Neural progenitor cell (in vitro differentiated cells): ENCODE results near the gene EYS.

Experiments
- EZH2 ChIP-seq: fragments of 200-600 bp; sonication (generic); IDR thresholded peaks from 2 replicates; pipeline ENCODE4 v1.6.1; 2017; ENCODE audit warnings: antibody characterized with exemption, mild to moderate bottlenecking, moderate library complexity
- TF ChIP-seq, protein P1 (sequence below): fragments of 200-600 bp; sonication (generic); IDR thresholded peaks from 2 replicates; pipeline ENCODE4 v1.5.1; 2017; ENCODE audit warnings: antibody characterized with exemption, mild to moderate bottlenecking

- TF ChIP-seq, protein P1, sequence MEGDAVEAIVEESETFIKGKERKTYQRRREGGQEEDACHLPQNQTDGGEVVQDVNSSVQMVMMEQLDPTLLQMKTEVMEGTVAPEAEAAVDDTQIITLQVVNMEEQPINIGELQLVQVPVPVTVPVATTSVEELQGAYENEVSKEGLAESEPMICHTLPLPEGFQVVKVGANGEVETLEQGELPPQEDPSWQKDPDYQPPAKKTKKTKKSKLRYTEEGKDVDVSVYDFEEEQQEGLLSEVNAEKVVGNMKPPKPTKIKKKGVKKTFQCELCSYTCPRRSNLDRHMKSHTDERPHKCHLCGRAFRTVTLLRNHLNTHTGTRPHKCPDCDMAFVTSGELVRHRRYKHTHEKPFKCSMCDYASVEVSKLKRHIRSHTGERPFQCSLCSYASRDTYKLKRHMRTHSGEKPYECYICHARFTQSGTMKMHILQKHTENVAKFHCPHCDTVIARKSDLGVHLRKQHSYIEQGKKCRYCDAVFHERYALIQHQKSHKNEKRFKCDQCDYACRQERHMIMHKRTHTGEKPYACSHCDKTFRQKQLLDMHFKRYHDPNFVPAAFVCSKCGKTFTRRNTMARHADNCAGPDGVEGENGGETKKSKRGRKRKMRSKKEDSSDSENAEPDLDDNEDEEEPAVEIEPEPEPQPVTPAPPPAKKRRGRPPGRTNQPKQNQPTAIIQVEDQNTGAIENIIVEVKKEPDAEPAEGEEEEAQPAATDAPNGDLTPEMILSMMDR, result no peak
- no peak for TF ChIP-seq EZH2
Observed at GRCh38 chr6:64860203-64860602, 846.8 kb downstream of the EYS start.
